GM12878 (cell line): ENCODE results near the gene NUTM1. TPM values are rescaled to one million over a fixed set of nuclear protein-coding genes. Genes with fewer than 3 reads are reported as not detected.

Source experiments
- ATAC-seq: fragments of 200-7000 bp; cut with Tn5 transposase; 3 replicates; pipeline ENCODE4 v1.9.1; 2020; ENCODE audit warnings: mild to moderate bottlenecking, moderate library complexity
- BruUV-seq: library from RNA; stranded (reverse); fragments of 400-500 nt; replicated peaks from 2 replicates; lab custom pipeline; 2021; lab: Mats Ljungman, UMichigan
- CTCF ChIA-PET: fragments of 300-600 bp; sonication (Branson Sonifier 250); formaldehyde crosslinking; extraction: SDS; loops from one replicate; lab custom pipeline; 2021; ENCODE audit warnings: inconsistent platforms; lab: Yijun Ruan, JAX
- POLR2A ChIA-PET: fragments of 350-600 bp; formaldehyde crosslinking; extraction: SDS; loops from one replicate; lab custom pipeline; 2021; ENCODE audit warnings: inconsistent platforms; lab: Charles Lee
- RAD21 ChIA-PET: fragments of 300-600 bp; sonication (Branson Sonifier 250); formaldehyde crosslinking; loops from one replicate; lab custom pipeline; 2023; ENCODE audit warnings: antibody characterized with exemption; ENCODE audit not compliant: unreplicated experiment; lab: Charles Lee
- SMC1A ChIA-PET: fragments of 300-600 bp; sonication (Branson Sonifier 250); formaldehyde crosslinking; loops from one replicate; lab custom pipeline; 2023; ENCODE audit not compliant: unreplicated experiment, uncharacterized antibody; lab: Charles Lee
- DNase-seq: peaks from one replicate; pipeline ENCODE4 v3.0.0-alpha.2; 2011; ENCODE audit warnings: low read depth, low spot score
- FAIRE-seq: peaks from 3 replicates; lab custom pipeline; 2011; peaks lifted over from hg19 to GRCh38; lab: Jason Lieb, UNC
- H2AFZ ChIP-seq: 2 replicates; pipeline ENCODE4 v1.6.0; 2011; ENCODE audit warnings: low read depth, low read length, control low read depth; ENCODE audit not compliant: control insufficient read depth
- H3K27ac ChIP-seq: 2 replicates; pipeline ENCODE4 v1.5.1; 2011; ENCODE audit warnings: control low read depth; ENCODE audit not compliant: control insufficient read depth, insufficient read depth
- H3K27me3 ChIP-seq, 2 experiments: replicated peaks in 1 of 2; 2 replicates each; pipeline versions ENCODE4 v1.6.0 to v1.6.1; 2011; ENCODE audit warnings: low read length in 1 of 2; ENCODE audit not compliant: control insufficient read depth in 2 of 2, insufficient read depth in 2 of 2
- H3K36me3 ChIP-seq, 2 experiments: 2 replicates each; pipeline ENCODE4 v1.5.1; 2011; ENCODE audit warnings: low read length in 1 of 2; ENCODE audit not compliant: control insufficient read depth in 2 of 2, insufficient read depth in 2 of 2
- H3K4me1 ChIP-seq: 2 replicates; pipeline ENCODE4 v1.6.1; 2011; ENCODE audit warnings: mild to moderate bottlenecking, low read length, moderate library complexity, mixed read lengths; ENCODE audit not compliant: control insufficient read depth, insufficient read depth
- H3K4me2 ChIP-seq: 2 replicates; pipeline ENCODE4 v1.6.0; 2011; ENCODE audit warnings: control low read depth; ENCODE audit not compliant: control insufficient read depth, insufficient read depth
- H3K4me3 ChIP-seq: fragments of 200-600 bp; sonication (generic); 2 replicates; pipeline ENCODE4 v1.5.1; 2016
- H3K79me2 ChIP-seq: 2 replicates; pipeline ENCODE4 v1.6.0; 2011; ENCODE audit warnings: low read length; ENCODE audit not compliant: control insufficient read depth, insufficient read depth
- H3K9ac ChIP-seq: 2 replicates; pipeline ENCODE4 v1.8.0; 2011; ENCODE audit warnings: low read length, control low read depth, mixed read lengths; ENCODE audit not compliant: control insufficient read depth, insufficient read depth
- H3K9me3 ChIP-seq: replicated peaks from 3 replicates; pipeline ENCODE4 v1.5.1; 2011; ENCODE audit warnings: mild to moderate bottlenecking, low read length; ENCODE audit not compliant: control insufficient read depth, insufficient read depth
- H4K20me1 ChIP-seq: 2 replicates; pipeline ENCODE4 v1.6.0; 2011; ENCODE audit not compliant: control insufficient read depth, insufficient read depth
- BCL3 ChIP-seq: IDR thresholded peaks from 2 replicates; pipeline ENCODE4 v1.6.1; 2011; ENCODE audit warnings: borderline replicate concordance, low read depth, mild to moderate bottlenecking, moderate library complexity, low read length; ENCODE audit not compliant: insufficient read depth, poor library complexity, severe bottlenecking
- CHD2 ChIP-seq: IDR thresholded peaks from 2 replicates; pipeline ENCODE4 v1.6.1; 2011; ENCODE audit warnings: low read depth, low read length, improper control_type of control experiment, borderline replicate concordance
- CHD4 ChIP-seq: fragments of 200-600 bp; sonication (generic); IDR thresholded peaks from 2 replicates; pipeline ENCODE4 v1.6.1; 2016; ENCODE audit warnings: mild to moderate bottlenecking
- HDGF ChIP-seq: fragments of 450-650 bp; IDR thresholded peaks from 2 replicates; pipeline ENCODE4 v1.6.1; 2016; ENCODE audit warnings: antibody characterized with exemption
- IKZF2 ChIP-seq, 2 experiments: fragments of 450-650 bp; IDR thresholded peaks; 2 replicates each; pipeline ENCODE4 v1.6.1; 2017; ENCODE audit warnings: mild to moderate bottlenecking in 2 of 2, moderate library complexity in 2 of 2
- MTA3 ChIP-seq: IDR thresholded peaks from 2 replicates; pipeline ENCODE4 v1.6.1; 2012; ENCODE audit warnings: low read length, inconsistent platforms, borderline replicate concordance
- MXI1 ChIP-seq: fragments of 150-350 bp; IDR thresholded peaks from 2 replicates; pipeline ENCODE4 v1.6.1; 2011; ENCODE audit warnings: low read depth, mild to moderate bottlenecking, inconsistent platforms, low read length, improper control_type of control experiment
- NBN ChIP-seq: fragments of 450-650 bp; IDR thresholded peaks from 2 replicates; pipeline ENCODE4 v1.6.1; 2016
- PKNOX1 ChIP-seq: fragments of 450-650 bp; IDR thresholded peaks from 2 replicates; pipeline ENCODE4 v1.6.1; 2016; ENCODE audit warnings: mild to moderate bottlenecking
- RAD21 ChIP-seq: IDR thresholded peaks from 2 replicates; pipeline ENCODE4 v1.6.1; 2011; ENCODE audit warnings: mild to moderate bottlenecking, low read depth, low read length, moderate library complexity; ENCODE audit not compliant: insufficient read depth
- RFX5 ChIP-seq: IDR thresholded peaks from 2 replicates; pipeline ENCODE4 v1.6.1; 2011; ENCODE audit warnings: low read depth, low read length, improper control_type of control experiment
- SMAD1 ChIP-seq: fragments of 450-650 bp; IDR thresholded peaks from 2 replicates; pipeline ENCODE4 v1.6.1; 2018; ENCODE audit warnings: mild to moderate bottlenecking, low read depth; ENCODE audit not compliant: partially characterized antibody
- WRNIP1 ChIP-seq: IDR thresholded peaks from 2 replicates; pipeline ENCODE4 v1.6.1; 2011; ENCODE audit warnings: low read depth, low read length, improper control_type of control experiment, borderline replicate concordance
- ZNF592 ChIP-seq: fragments of 450-650 bp; IDR thresholded peaks from 2 replicates; pipeline ENCODE4 v1.6.1; 2017; ENCODE audit warnings: mild to moderate bottlenecking, moderate library complexity
- WGBS: methylation state at CpG from one replicate; pipeline ENCODE4 v1.1.6; 2016; ENCODE audit warnings: low lambda C conversion rate; ENCODE audit not compliant: insufficient replicate concordance, insufficient coverage; ENCODE audit errors: missing lambda C conversion rate; 5-methylcytosine and 5-hydroxymethylcytosine counted together
- in situ Hi-C: fragments of 300-500 bp; cut with MboI; formaldehyde crosslinking; loops from 9 replicates; pipeline ENCODE4 v1.14.3; 2018; ENCODE audit warnings: mixed read lengths
- intact Hi-C: fragments of 100-400 bp; cut with micrococcal nuclease; formaldehyde crosslinking; loops from one replicate; pipeline ENCODE4 v1.14.2; 2022; ENCODE audit not compliant: unreplicated experiment
- polyA plus RNA-seq, 11 experiments: library from polyadenylated mRNA; depleted of rRNA in 4 of 11; unstranded in 6 of 11; stranded (reverse) in 5 of 11; fragments of >200 nt; fragmentation: Nextera tagmentation in 4 of 11; fragmentation: Illumina TruSeq in 1 of 11; extraction: Ambion mirVana in 4 of 11; extraction: Trizol in 1 of 11; gene quantifications; 1 replicate in 1 of 11; 2 replicates in 10 of 11; pipeline versions ENCODE4 v1.2.1 to v1.2.3, GENCODE V29; 2011 to 2016; ENCODE audit warnings: inconsistent platforms in 2 of 11, missing spikeins in 2 of 11, low read depth in 1 of 11
- total RNA-seq, 4 experiments: library from RNA; depleted of rRNA in 3 of 4; stranded (reverse); fragments of >200 nt in 3 of 4; fragmentation: Illumina TruSeq in 1 of 4; extraction: Trizol in 1 of 4; gene quantifications; 2 replicates each; pipeline versions ENCODE4 v1.2.1 to v1.2.3, GENCODE V29; 2013 to 2021
- TF ChIP-seq, protein P1 (sequence below): IDR thresholded peaks from 2 replicates; pipeline ENCODE4 v1.6.1; 2011; ENCODE audit warnings: borderline replicate concordance, low read depth, mild to moderate bottlenecking, moderate library complexity, mixed read lengths, low read length; ENCODE audit not compliant: insufficient read depth; ENCODE audit errors: extremely low read length

The NUTM1 gene
- total and polyA plus RNA-seq, 10 of the 15 experiments (the other 5 are each of a cell fraction or from before 2014, with no cell fraction given), result under 0.01 to 0.05 TPM; not detected in 8

DNA sequence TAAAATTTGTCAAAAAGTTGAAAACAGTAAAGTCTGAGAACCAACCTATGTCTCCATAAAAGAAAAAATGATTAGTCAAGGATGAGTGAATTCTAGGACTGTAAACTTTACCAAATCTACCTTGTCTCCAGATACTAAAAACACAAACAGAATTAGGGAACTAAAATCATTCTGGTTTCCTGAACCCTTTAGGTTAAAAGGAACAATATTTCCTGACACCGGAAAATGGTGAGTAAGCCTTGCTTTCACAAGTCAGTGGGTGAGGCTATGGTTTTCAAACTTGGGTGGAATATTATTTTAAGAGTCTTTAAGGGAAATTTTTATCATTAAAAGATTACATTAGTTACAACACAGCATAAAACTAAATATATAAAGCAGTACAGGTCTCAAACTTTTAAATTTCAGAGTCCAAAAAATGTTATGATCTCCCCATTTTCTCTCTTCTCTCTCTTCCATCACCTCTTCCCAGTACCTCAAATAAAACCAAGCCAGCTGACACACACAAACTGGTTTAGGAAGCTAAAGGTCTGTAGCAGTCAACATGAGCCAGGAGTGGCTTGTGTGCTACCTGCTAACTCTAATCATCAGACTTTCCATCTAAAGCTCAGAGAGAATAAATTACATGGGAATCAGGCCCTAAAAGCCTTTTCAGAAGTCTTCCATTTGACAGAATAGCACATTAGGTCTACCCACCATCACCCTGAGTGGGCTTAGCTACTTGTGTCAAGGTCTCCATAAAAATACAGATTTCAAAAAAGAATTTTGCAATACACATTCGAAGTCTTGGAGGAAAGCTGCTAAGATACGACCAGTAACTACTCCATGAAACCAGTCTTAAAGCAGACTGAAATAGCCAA is 7.7 kb upstream of the NUTM1 start:
- ATAC-seq (no peak; the same call in 2 of the 3 replicates), FAIRE-seq (no peak), DNase-seq (no peak)
- intact Hi-C loops, result loop anchor here (5.0 kb wide), 1 partner anchor 93 kb away; no protein-coding TSS in a partner anchor
- peaks cover 0 to 5% of the 10 kb centered on the region in 2 experiments; a peak in 1 of 4 replicates for H3K36me3 ChIP-seq
- no peaks in the 10 kb centered on the region for H3K9me3 ChIP-seq
- in situ Hi-C loops, result no loop called here
- H3K27ac ChIP-seq, result peak overlapping the region; percentile 94
- H3K79me2 ChIP-seq, result peaks cover 76% of the 10 kb centered on the region
- ChIA-PET SMC1A (interaction anchor here (0.7 to 7.9 kb wide), 9 partner anchors 9 to 231 kb away, joined by 3 to 89 read pairs (median 3); partner anchors contain the start of gene LPCAT4), RAD21 (interaction anchor here (1.1 to 5.1 kb wide), 6 partner anchors 8 to 94 kb away, joined by 3 to 57 read pairs (median 8); partner anchors contain the start of gene LPCAT4), CTCF (interaction anchor here (0.6 to 4.5 kb wide), 8 partner anchors 7 to 585 kb away, joined by 3 to 26 read pairs (median 5); partner anchors contain the start of gene LPCAT4), POLR2A (interaction anchor here (0.6 to 4.4 kb wide), 6 partner anchors 7 to 126 kb away, joined by 3 to 37 read pairs (median 12); partner anchors contain the start of gene LPCAT4)
- H3K9ac ChIP-seq, result peak overlapping the region; percentile 89
- H3K4me1 ChIP-seq, result peaks cover 15% of the 10 kb centered on the region
- no peaks in the 10 kb centered on the region for H4K20me1 ChIP-seq
- peak overlapping the region; percentile 72 for H3K4me3 ChIP-seq
- H3K4me2 ChIP-seq, result peak overlapping the region; percentile 100
- H3K27me3 ChIP-seq, result no peaks in the 10 kb centered on the region
- BruUV-seq, result no TSS peak
- no peak overlapping the region for H2AFZ ChIP-seq
- WGBS, result 4% methylated on average over 3 of the region's 3 CpGs
- TF ChIP-seq RAD21 (no peak), RFX5 (no peak), NBN (no peak), MXI1 (no peak), MTA3 (peak; percentile 66), BCL3 (no peak), ZNF592 (no peak), CHD4 (no peak), CHD2 (no peak), HDGF (no peak), WRNIP1 (no peak), SMAD1 (no peak), PKNOX1 (no peak), IKZF2 (IDR thresholded peaks at IDR 0.05) (peak; percentile 66 to 81)
- TF ChIP-seq, protein P1, sequence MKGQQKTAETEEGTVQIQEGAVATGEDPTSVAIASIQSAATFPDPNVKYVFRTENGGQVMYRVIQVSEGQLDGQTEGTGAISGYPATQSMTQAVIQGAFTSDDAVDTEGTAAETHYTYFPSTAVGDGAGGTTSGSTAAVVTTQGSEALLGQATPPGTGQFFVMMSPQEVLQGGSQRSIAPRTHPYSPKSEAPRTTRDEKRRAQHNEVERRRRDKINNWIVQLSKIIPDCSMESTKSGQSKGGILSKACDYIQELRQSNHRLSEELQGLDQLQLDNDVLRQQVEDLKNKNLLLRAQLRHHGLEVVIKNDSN, result no peak
